HepG2 (cell line): ENCODE data around the gene CAPN10. TPM values are rescaled to one million over a fixed set of nuclear protein-coding genes. Genes with fewer than 3 reads are reported as not detected.
A peak's percentile ranks its signal among the peaks of the same experiment; 100 is the strongest.

ENCODE experiments used
- BRD4 ChIP-seq: sonication (generic); formaldehyde crosslinking; IDR thresholded peaks from 2 replicates; pipeline ENCODE4 v1.4.0; 2020; ENCODE audit warnings: missing genetic modification reagents
- CHCHD3 ChIP-seq: sonication (generic); formaldehyde crosslinking; IDR thresholded peaks from 2 replicates; pipeline ENCODE4 v1.8.0; 2022; ENCODE audit warnings: mild to moderate bottlenecking, missing genetic modification reagents, moderate library complexity
- FOSL1 ChIP-seq: sonication (generic); formaldehyde crosslinking; IDR thresholded peaks from 2 replicates; pipeline ENCODE4 v1.9.0; 2021; ENCODE audit warnings: missing genetic modification reagents, borderline replicate concordance
- HNRNPH1 ChIP-seq: fragments of 200-400 bp; formaldehyde crosslinking; optimal IDR thresholded peaks from 2 replicates; pipeline ENCODE3; 2017; ENCODE audit warnings: mild to moderate bottlenecking, low read depth, low read length
- KDM5B ChIP-seq: sonication (generic); formaldehyde crosslinking; IDR thresholded peaks from 2 replicates; pipeline ENCODE4 v1.4.0; 2020; ENCODE audit warnings: missing genetic modification reagents, mild to moderate bottlenecking, borderline replicate concordance
- KLF6 ChIP-seq: IDR thresholded peaks from 2 replicates; pipeline ENCODE4 v1.8.0; 2016; ENCODE audit warnings: missing biosample characterization, missing genetic modification reagents
- MAF1 ChIP-seq: sonication (generic); formaldehyde crosslinking; IDR thresholded peaks from 2 replicates; pipeline ENCODE4 v1.5.0; 2020; ENCODE audit warnings: missing genetic modification reagents, borderline replicate concordance
- MTERF4 ChIP-seq: sonication (generic); formaldehyde crosslinking; IDR thresholded peaks from 2 replicates; pipeline ENCODE4 v1.8.0; 2023; ENCODE audit warnings: mild to moderate bottlenecking, missing genetic modification reagents
- NFATC3 ChIP-seq: sonication (generic); formaldehyde crosslinking; IDR thresholded peaks from 2 replicates; pipeline ENCODE4 v1.5.1; 2020; ENCODE audit warnings: mild to moderate bottlenecking, missing genetic modification reagents
- NFE2L1 ChIP-seq: sonication (generic); formaldehyde crosslinking; IDR thresholded peaks from 2 replicates; pipeline ENCODE4 v1.4.0; 2020; ENCODE audit warnings: missing genetic modification reagents, mild to moderate bottlenecking, borderline replicate concordance
- PITX1 ChIP-seq: sonication (generic); formaldehyde crosslinking; IDR thresholded peaks from 2 replicates; pipeline ENCODE4 v1.5.1; 2020; ENCODE audit warnings: mild to moderate bottlenecking, missing genetic modification reagents
- TCF12 ChIP-seq, 2 experiments: fragments of 450-650 bp in 1 of 2; sonication (generic) in 1 of 2; formaldehyde crosslinking in 1 of 2; IDR thresholded peaks; 2 replicates each; pipeline versions ENCODE4 v1.6.1 to v1.8.0; 2017 to 2022; ENCODE audit warnings: antibody characterized with exemption in 1 of 2, mild to moderate bottlenecking in 1 of 2, missing genetic modification reagents in 1 of 2, moderate library complexity in 1 of 2
- THAP11 ChIP-seq: IDR thresholded peaks from 2 replicates; pipeline ENCODE4 v1.6.1; 2016; ENCODE audit warnings: missing biosample characterization, missing genetic modification reagents
- U2AF2 ChIP-seq: fragments of 200-400 bp; formaldehyde crosslinking; IDR thresholded peaks from 2 replicates; pipeline ENCODE4 v1.6.1; 2017; ENCODE audit warnings: low read depth, mild to moderate bottlenecking, low read length
- WIZ ChIP-seq: sonication (generic); formaldehyde crosslinking; IDR thresholded peaks from 2 replicates; pipeline ENCODE4 v1.5.1; 2020; ENCODE audit warnings: mild to moderate bottlenecking, missing genetic modification reagents
- YY1 ChIP-seq: IDR thresholded peaks from 2 replicates; pipeline ENCODE4 v1.6.1; 2011; ENCODE audit warnings: low read length, low read depth, moderate library complexity, mild to moderate bottlenecking; ENCODE audit not compliant: insufficient read depth, insufficient replicate concordance
- ZNF607 ChIP-seq: sonication (generic); formaldehyde crosslinking; IDR thresholded peaks from 2 replicates; pipeline ENCODE4 v1.5.1; 2020; ENCODE audit warnings: missing genetic modification reagents, mild to moderate bottlenecking, borderline replicate concordance
- ZNF678 ChIP-seq: sonication (generic); formaldehyde crosslinking; IDR thresholded peaks from 2 replicates; pipeline ENCODE4 v1.4.0; 2020; ENCODE audit warnings: mild to moderate bottlenecking, missing genetic modification reagents
- polyA plus RNA-seq, 8 experiments: library from polyadenylated mRNA; depleted of rRNA in 3 of 8; stranded (reverse) in 7 of 8; unstranded in 1 of 8; fragments of >200 nt; fragmentation: Illumina TruSeq in 4 of 8; extraction: Trizol in 4 of 8; gene quantifications; 2 replicates each; pipeline versions ENCODE4 v1.2.1 to v1.2.3, GENCODE V29; 2011 to 2016; ENCODE audit warnings: low read depth in 4 of 8, missing spikeins in 1 of 8, mixed read lengths in 1 of 8; ENCODE audit not compliant: insufficient read depth in 1 of 8
- total RNA-seq, 5 experiments: library from RNA; depleted of rRNA; stranded (reverse); fragments of >200 nt; fragmentation: Illumina TruSeq; extraction: Trizol; gene quantifications; 2 replicates each; pipeline ENCODE4 v1.2.3, GENCODE V29; 2016; ENCODE audit warnings: low read depth in 1 of 5
- TF ChIP-seq, protein P1 (sequence below): sonication (generic); formaldehyde crosslinking; IDR thresholded peaks from 2 replicates; pipeline ENCODE4 v1.5.1; 2020; ENCODE audit warnings: mild to moderate bottlenecking, missing genetic modification reagents, moderate library complexity
- TF ChIP-seq, protein P2 (sequence below): sonication (generic); formaldehyde crosslinking; IDR thresholded peaks from 2 replicates; pipeline ENCODE4 v1.5.1; 2020; ENCODE audit warnings: mild to moderate bottlenecking, missing genetic modification reagents, moderate library complexity
- TF ChIP-seq, protein P3 (sequence below): sonication (generic); formaldehyde crosslinking; IDR thresholded peaks from 2 replicates; pipeline ENCODE4 v1.5.0; 2020; ENCODE audit warnings: missing genetic modification reagents, mild to moderate bottlenecking, borderline replicate concordance

Gene CAPN10
- total and polyA plus RNA-seq, 2 of the 13 experiments (the other 11 are each of a cell fraction or from before 2014, with no cell fraction given): 27.6 to 32.4 TPM

- TF ChIP-seq MTERF4 (CRISPR knock-in tag) (peak; percentile 82), BRD4 (CRISPR knock-in tag) (peak; percentile 44), HNRNPH1 (no peak), PITX1 (CRISPR knock-in tag) (no peak), KLF6 (peak; percentile 93), NFE2L1 (no peak), TCF12 (IDR thresholded peaks at IDR 0.05) (no peak), TCF12 (CRISPR knock-in tag; IDR thresholded peaks at IDR 0.05) (peak; percentile 25; the same call in 1 of the 2 replicates), WIZ (CRISPR knock-in tag) (no peak; the same call in 1 of the 2 replicates), FOSL1 (CRISPR knock-in tag) (no peak), NFATC3 (no peak), ZNF678 (CRISPR knock-in tag) (peak; percentile 6; the same call in 1 of the 2 replicates), MAF1 (CRISPR knock-in tag) (0 out of 2 replicates have a peak, but pooled peaks have one; percentile 79), ZNF607 (CRISPR knock-in tag) (peak; percentile 98), KDM5B (CRISPR knock-in tag) (peak; percentile 45; the same call in 1 of the 2 replicates), THAP11 (CRISPR knock-in tag) (peak; percentile 81), U2AF2 (0 out of 2 replicates have a peak, but pooled peaks have one; percentile 49), CHCHD3 (CRISPR knock-in tag) (peak; percentile 82; the same call in 1 of the 2 replicates), YY1 (peak; percentile 72)
- TF ChIP-seq, protein P1, sequence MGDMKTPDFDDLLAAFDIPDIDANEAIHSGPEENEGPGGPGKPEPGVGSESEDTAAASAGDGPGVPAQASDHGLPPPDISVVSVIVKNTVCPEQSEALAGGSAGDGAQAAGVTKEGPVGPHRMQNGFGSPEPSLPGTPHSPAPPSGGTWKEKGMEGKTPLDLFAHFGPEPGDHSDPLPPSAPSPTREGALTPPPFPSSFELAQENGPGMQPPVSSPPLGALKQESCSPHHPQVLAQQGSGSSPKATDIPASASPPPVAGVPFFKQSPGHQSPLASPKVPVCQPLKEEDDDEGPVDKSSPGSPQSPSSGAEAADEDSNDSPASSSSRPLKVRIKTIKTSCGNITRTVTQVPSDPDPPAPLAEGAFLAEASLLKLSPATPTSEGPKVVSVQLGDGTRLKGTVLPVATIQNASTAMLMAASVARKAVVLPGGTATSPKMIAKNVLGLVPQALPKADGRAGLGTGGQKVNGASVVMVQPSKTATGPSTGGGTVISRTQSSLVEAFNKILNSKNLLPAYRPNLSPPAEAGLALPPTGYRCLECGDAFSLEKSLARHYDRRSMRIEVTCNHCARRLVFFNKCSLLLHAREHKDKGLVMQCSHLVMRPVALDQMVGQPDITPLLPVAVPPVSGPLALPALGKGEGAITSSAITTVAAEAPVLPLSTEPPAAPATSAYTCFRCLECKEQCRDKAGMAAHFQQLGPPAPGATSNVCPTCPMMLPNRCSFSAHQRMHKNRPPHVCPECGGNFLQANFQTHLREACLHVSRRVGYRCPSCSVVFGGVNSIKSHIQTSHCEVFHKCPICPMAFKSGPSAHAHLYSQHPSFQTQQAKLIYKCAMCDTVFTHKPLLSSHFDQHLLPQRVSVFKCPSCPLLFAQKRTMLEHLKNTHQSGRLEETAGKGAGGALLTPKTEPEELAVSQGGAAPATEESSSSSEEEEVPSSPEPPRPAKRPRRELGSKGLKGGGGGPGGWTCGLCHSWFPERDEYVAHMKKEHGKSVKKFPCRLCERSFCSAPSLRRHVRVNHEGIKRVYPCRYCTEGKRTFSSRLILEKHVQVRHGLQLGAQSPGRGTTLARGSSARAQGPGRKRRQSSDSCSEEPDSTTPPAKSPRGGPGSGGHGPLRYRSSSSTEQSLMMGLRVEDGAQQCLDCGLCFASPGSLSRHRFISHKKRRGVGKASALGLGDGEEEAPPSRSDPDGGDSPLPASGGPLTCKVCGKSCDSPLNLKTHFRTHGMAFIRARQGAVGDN: peak; percentile 94
- TF ChIP-seq, protein P2, sequence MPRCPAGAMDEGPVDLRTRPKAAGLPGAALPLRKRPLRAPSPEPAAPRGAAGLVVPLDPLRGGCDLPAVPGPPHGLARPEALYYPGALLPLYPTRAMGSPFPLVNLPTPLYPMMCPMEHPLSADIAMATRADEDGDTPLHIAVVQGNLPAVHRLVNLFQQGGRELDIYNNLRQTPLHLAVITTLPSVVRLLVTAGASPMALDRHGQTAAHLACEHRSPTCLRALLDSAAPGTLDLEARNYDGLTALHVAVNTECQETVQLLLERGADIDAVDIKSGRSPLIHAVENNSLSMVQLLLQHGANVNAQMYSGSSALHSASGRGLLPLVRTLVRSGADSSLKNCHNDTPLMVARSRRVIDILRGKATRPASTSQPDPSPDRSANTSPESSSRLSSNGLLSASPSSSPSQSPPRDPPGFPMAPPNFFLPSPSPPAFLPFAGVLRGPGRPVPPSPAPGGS: peak; percentile 99
- TF ChIP-seq, protein P3, sequence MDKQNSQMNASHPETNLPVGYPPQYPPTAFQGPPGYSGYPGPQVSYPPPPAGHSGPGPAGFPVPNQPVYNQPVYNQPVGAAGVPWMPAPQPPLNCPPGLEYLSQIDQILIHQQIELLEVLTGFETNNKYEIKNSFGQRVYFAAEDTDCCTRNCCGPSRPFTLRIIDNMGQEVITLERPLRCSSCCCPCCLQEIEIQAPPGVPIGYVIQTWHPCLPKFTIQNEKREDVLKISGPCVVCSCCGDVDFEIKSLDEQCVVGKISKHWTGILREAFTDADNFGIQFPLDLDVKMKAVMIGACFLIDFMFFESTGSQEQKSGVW (CRISPR knock-in tag): peak; percentile 69; the same call in 1 of the 2 replicates
Measured at GRCh38 chr2:240560480-240561324, 25.8 kb upstream of the CAPN10 start (continued).
